ENCODE measurements around the gene SETSIP.

DNA sequence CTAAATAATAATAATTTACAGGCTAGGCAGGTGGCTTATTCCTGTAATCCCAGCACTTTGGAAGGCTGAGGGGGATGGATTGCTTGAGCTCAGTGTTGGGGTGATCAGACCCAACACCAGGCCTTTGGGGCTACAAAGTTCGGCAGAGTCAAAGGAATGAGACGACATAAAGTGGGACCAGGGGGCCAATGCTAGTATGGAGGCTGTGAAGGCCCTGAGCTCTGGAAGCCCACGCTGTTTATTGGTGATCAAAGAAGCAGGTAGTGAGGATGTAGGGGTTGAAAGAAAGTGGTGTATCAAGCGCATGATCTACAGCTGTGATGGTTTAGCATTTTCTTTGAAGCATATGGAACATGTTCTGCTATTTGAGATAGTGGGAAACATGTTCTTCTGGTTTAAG lies 10.5 kb upstream of the SETSIP start:
- TF ChIP-seq, protein P1, sequence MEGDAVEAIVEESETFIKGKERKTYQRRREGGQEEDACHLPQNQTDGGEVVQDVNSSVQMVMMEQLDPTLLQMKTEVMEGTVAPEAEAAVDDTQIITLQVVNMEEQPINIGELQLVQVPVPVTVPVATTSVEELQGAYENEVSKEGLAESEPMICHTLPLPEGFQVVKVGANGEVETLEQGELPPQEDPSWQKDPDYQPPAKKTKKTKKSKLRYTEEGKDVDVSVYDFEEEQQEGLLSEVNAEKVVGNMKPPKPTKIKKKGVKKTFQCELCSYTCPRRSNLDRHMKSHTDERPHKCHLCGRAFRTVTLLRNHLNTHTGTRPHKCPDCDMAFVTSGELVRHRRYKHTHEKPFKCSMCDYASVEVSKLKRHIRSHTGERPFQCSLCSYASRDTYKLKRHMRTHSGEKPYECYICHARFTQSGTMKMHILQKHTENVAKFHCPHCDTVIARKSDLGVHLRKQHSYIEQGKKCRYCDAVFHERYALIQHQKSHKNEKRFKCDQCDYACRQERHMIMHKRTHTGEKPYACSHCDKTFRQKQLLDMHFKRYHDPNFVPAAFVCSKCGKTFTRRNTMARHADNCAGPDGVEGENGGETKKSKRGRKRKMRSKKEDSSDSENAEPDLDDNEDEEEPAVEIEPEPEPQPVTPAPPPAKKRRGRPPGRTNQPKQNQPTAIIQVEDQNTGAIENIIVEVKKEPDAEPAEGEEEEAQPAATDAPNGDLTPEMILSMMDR (conservative IDR thresholded peaks at IDR 0.05; ENCODE audit: low read depth, low read length): no peak
- TF ChIP-seq EZH2phosphoT487 (IDR thresholded peaks at IDR 0.05; ENCODE audit: borderline replicate concordance, low read length): no peak
- TF ChIP-seq EZH2 (IDR thresholded peaks at IDR 0.05; ENCODE audit: low read length, unreplicated experiment): no peak
